ENCODE measurements around the gene LY6G5B. TPM values are rescaled to one million over a fixed set of nuclear protein-coding genes. Genes with fewer than 3 reads are reported as not detected.

LY6G5B gene, protein sequence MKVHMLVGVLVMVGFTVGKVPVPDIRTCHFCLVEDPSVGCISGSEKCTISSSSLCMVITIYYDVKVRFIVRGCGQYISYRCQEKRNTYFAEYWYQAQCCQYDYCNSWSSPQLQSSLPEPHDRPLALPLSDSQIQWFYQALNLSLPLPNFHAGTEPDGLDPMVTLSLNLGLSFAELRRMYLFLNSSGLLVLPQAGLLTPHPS
- total RNA-seq: 2.8 TPM
- long read RNA-seq: 0 reads

DNA sequence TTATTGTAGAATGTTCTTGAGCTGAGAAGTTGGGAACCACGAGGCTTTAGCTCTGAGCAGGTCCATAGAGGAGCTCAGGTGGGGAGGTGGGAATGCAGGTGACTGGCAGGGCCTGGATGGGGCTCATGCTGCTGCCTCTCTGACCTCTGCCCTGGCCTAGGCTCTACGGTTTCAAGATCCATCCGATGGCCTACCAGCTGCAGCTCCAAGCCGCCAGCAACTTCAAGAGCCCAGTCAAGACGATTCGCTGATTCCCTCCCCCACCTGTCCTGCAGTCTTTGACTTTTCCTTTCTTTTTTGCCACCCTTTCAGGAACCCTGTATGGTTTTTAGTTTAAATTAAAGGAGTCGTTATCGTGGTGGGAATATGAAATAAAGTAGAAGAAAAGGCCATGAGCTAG is at the start of gene LY6G5B:
Gene LY6G5B, plus strand, starts transcription at position 301 of the 400 bp plus-strand sequence. CDS start 975 bp downstream, outside the sequence.
- intact Hi-C loops (cut with DNase I): no loop called here
- no peak for DNase-seq
- no peak for ATAC-seq (ENCODE audit: poor library complexity)

DNA sequence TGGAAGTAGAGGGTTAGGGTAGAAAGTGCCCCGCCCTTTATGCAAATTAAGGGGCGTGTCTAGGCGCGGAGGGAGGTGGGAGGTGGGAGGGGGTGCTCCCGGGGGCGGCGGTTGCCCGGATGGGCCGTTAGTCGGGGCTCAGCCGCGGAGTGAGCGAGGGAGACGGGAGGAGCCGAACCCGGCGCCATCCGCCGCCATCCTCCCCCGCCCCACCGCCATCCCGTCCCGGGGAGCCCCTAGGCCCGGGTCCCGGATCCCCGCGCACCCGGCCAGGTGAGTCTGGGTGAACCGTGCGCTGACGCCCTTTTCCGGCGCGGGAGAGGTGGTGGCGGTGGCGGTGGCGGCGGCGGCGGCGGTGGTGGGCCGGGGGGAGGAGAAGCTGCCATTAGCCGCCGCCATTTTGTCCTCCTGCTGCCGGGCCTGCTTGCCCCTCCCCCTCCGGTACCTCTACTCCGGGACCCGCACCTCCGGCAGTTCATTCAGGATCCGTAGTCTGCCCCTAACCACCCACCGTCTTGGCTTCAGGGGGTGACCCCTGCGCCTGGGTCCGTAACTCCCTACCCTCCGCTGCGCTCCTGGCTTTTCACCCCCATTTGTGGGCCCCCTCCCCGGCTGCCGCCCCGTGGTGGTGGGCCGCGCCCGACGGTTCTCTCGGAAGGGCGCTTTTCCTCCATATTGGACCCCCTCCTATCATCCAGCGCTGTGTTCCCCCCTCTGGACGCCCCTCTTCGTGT is 49.0 kb upstream of the LY6G5B start, which contains the start of gene PRRC2A:
Gene PRRC2A, plus strand, starts transcription at position 130 of the 734 bp plus-strand sequence. CDS start 2,075 bp downstream, outside the sequence.
- DNase-seq: no peak
- intact Hi-C loops (cut with DNase I): no loop called here

GRCh38 chr6:31621320-31621939 is 48.3 kb upstream of the LY6G5B start:
- intact Hi-C loops (cut with DNase I): no loop called here
- DNase-seq (no peak), ATAC-seq (ENCODE audit: poor library complexity) (no peak)

More for the DNA sequence above, 49.0 kb upstream of the LY6G5B start, which contains the start of gene PRRC2A:
- ATAC-seq (ENCODE audit: poor library complexity): peak; percentile 92

- ATAC-seq (ENCODE audit: poor library complexity) (no peak), DNase-seq (no peak)
- intact Hi-C loops (cut with DNase I): no loop called here
These were observed 47.8 kb upstream of the LY6G5B start for GRCh38 chr6:31621991-31622390.

DNA sequence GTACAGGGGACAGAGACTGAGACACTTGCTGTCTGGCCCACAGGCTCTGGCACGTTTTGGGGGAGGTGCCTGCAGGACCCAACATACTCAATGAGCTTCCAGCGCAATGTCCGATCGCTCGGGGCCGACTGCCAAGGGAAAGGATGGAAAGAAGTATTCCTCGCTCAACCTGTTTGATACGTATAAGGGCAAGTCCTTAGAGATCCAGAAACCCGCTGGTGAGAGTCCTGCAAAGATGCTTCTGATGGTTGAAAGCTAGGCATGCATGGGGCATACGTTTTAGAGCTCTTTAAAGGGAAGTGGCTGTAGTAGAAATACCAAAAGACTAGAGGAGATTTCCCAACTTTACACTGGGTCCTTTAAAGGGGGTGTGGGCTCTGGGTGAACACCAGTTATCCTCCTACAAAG is 47.1 kb upstream of the LY6G5B start:
- no peak for ATAC-seq (ENCODE audit: poor library complexity)
- intact Hi-C loops (cut with DNase I): no loop called here
- DNase-seq: no peak

DNA sequence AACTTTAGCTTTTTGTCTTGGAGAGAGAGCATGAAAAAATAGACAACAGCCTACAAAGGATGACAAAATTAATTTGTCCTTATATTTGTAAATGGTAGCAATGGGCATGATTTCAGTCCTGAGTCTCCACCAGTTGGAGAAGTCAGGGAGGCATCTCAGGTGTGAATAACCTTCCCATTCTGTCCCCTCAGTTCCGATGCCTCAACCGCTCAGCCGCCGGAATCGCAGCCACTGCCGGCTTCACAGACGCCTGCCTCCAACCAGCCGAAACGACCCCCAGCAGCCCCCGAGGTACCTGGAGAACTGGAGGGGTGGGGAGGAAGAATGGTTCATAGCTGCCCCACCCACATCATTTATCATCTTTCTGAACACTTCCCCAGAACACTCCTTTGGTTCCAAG is 45.7 kb upstream of the LY6G5B start:
- intact Hi-C loops (cut with DNase I): no loop called here
- no peak for ATAC-seq (ENCODE audit: poor library complexity)
- no peak for DNase-seq

- no peak for DNase-seq
- intact Hi-C loops (cut with DNase I): no loop called here
- ATAC-seq (ENCODE audit: poor library complexity): no peak
These were observed 42.8 kb upstream of the LY6G5B start for GRCh38 chr6:31626952-31627351.

DNA sequence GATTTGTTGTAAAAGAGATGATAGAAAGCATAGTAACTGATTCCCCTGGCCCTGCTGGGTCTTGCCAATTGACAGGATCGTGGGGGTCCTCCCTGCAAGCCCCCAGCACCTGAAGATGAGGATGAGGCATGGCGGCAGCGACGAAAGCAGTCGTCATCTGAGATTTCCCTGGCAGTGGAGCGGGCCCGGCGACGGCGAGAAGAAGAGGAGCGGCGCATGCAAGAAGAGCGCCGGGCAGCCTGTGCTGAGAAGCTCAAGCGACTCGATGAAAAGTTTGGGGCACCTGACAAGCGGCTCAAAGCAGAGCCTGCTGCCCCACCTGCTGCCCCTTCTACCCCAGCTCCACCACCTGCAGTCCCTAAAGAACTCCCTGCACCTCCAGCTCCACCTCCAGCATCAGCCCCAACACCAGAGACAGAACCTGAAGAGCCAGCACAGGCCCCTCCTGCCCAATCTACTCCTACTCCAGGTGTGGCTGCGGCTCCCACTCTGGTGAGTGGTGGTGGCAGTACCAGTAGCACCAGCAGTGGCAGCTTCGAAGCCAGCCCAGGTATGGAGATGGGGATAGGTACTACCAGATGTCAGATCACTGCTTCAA is 42.0 kb upstream of the LY6G5B start:
- ATAC-seq (ENCODE audit: poor library complexity) (no peak), DNase-seq (no peak)
- intact Hi-C loops (cut with DNase I): no loop called here

DNA sequence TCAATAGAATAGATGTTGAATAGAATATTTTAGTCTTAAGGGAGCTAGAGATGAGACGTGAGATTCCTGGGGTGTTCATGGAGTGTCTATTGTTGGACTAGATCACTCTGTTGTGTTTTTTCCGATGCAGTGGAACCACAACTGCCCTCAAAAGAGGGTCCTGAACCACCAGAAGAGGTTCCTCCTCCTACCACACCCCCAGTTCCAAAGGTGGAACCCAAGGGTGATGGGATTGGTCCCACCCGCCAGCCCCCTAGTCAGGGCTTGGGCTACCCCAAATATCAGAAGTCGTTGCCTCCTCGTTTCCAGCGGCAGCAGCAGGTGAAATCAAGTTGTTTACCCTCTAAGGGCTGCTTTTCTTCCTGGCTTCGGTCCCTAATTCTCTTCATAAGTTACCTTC is 40.8 kb upstream of the LY6G5B start:
- DNase-seq: no peak
- intact Hi-C loops (cut with DNase I): no loop called here
- no peak for ATAC-seq (ENCODE audit: poor library complexity)

DNA sequence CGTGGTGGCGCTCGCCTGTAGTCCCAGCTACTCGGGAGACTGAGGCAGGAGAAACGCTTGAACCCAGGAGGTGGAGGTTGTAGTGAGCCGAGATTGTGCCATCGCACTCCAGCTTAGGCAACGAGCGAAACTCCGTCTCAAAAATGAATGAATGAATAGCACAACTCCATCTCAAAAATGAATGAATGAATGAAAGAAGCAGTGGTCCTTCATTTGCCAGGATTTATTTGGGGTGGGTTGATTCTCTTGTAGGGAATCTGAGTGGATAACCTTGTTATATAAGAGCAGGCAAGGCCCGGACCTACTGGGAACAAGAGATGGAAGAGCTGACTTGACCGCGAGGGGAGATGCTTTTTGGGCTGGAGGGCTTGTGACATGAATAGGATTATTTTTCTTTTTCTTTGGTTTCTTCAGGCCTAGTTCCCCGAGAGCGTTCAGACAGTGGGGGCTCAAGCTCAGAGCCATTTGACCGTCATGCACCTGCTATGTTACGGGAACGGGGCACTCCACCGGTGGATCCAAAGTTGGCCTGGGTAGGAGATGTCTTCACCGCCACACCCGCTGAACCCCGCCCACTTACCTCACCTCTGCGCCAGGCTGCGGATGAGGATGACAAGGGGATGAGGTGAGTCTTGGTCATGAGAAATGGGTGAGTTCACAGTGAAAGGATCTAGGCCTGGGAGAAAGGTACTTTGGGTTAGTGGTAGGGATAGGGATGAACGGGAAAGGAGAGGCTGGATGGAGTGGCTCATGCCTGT is 39.4 kb upstream of the LY6G5B start:
- ATAC-seq (ENCODE audit: poor library complexity) (no peak), DNase-seq (no peak)
- intact Hi-C loops (cut with DNase I): no loop called here

DNA sequence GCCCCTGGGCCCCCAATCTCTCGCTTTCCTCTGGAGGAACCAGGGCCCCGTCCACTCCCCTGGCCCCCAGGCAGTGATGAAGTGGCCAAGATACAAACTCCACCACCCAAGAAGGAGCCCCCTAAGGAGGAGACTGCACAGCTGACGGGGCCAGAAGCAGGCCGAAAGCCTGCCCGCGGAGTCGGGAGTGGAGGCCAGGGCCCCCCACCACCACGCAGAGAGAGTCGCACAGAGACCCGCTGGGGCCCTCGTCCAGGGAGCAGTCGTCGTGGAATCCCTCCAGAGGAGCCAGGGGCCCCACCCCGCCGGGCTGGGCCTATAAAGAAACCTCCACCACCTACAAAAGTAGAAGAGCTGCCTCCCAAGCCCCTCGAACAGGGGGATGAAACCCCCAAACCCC is 38.6 kb upstream of the LY6G5B start:
- intact Hi-C loops (cut with DNase I): no loop called here
- DNase-seq: no peak
- ATAC-seq (ENCODE audit: poor library complexity): no peak

DNA sequence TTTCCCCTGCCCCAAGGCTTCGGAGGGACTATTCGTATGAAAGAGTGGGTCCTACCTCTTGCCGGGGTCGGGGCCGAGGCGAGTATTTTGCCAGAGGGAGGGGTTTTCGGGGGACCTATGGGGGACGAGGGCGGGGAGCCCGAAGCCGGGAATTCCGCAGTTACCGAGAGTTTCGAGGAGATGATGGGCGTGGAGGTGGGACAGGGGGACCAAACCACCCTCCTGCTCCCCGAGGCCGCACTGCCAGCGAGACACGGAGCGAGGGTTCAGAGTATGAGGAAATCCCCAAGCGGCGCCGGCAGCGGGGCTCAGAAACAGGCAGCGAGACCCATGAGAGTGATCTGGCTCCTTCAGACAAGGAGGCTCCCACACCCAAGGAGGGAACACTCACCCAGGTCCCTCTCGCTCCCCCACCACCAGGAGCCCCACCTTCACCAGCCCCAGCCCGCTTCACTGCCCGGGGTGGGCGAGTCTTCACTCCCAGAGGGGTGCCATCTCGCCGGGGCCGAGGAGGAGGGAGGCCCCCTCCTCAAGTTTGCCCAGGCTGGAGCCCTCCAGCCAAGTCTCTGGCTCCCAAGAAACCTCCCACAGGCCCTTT is 38.0 kb upstream of the LY6G5B start:
- peak; percentile 4 for ATAC-seq (ENCODE audit: poor library complexity)
- no peak for DNase-seq
- intact Hi-C loops (cut with DNase I): no loop called here

- intact Hi-C loops (cut with DNase I): no loop called here
- DNase-seq (no peak), ATAC-seq (ENCODE audit: poor library complexity) (peak; percentile 9)
These were observed 37.4 kb upstream of the LY6G5B start for GRCh38 chr6:31632279-31632946.

DNA sequence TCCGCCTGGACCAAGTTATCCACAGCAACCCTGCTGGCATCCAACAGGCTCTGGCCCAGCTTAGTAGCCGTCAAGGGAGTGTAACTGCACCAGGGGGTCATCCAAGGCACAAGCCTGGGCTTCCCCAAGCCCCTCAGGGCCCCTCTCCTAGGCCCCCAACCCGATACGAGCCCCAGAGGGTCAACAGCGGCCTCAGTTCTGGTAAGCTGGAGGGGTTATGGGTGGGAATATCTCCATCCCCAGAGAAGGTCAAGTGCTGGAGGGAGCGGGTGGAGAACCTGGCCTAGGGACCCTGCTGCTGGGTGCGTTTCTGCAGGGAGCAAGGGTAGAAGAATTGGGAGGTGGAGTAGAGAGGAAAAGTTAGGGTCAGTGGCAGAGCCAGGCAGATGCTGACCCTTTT is 36.3 kb upstream of the LY6G5B start:
- DNase-seq (no peak), ATAC-seq (ENCODE audit: poor library complexity) (no peak)
- intact Hi-C loops (cut with DNase I): no loop called here

DNA sequence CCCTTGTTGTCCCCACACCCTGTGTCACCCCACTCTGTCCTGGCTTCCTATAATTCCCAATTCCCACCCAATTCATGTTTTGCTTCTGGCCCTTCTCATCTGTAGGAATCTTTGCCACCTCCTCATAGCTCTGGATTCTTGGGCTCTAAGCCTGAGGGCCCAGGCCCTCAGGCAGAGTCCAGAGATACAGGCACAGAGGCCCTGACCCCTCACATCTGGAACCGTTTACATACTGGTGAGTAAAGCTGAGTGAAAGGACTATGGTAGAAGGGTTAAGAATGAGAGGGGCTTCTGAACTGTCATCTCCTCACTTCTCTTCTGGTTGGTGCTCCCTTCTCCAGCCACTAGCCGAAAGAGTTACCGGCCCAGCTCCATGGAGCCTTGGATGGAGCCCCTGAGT is 35.6 kb upstream of the LY6G5B start:
- ATAC-seq (ENCODE audit: poor library complexity) (no peak), DNase-seq (no peak)
- intact Hi-C loops (cut with DNase I): no loop called here

DNA sequence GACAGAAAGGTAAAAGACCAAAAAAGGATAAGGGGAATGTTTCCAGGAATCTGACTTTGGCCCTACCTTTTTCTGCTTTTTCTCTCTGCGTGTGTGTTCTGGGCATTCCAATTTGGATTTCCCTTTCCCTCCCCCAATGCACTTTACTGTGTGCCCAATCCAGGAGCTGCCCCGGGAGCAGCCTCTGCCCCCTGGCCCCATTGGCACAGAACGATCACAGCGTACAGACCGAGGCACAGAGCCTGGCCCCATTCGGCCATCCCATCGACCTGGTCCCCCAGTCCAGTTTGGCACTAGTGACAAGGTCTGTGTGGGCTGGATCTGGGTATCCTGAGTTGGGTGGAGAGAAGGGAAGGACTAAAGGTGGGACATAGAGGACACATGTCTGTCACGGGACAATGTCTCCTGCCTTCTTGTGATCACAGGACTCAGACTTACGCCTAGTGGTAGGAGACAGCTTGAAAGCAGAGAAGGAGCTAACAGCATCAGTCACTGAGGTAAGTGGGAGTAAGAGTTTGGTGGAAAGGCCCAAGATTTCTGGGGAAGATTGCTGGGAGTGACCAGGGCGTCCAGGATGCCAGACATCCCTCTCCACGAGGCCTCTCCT is 34.7 kb upstream of the LY6G5B start:
- ATAC-seq (ENCODE audit: poor library complexity) (no peak), DNase-seq (no peak)
- intact Hi-C loops (cut with DNase I): no loop called here

DNA sequence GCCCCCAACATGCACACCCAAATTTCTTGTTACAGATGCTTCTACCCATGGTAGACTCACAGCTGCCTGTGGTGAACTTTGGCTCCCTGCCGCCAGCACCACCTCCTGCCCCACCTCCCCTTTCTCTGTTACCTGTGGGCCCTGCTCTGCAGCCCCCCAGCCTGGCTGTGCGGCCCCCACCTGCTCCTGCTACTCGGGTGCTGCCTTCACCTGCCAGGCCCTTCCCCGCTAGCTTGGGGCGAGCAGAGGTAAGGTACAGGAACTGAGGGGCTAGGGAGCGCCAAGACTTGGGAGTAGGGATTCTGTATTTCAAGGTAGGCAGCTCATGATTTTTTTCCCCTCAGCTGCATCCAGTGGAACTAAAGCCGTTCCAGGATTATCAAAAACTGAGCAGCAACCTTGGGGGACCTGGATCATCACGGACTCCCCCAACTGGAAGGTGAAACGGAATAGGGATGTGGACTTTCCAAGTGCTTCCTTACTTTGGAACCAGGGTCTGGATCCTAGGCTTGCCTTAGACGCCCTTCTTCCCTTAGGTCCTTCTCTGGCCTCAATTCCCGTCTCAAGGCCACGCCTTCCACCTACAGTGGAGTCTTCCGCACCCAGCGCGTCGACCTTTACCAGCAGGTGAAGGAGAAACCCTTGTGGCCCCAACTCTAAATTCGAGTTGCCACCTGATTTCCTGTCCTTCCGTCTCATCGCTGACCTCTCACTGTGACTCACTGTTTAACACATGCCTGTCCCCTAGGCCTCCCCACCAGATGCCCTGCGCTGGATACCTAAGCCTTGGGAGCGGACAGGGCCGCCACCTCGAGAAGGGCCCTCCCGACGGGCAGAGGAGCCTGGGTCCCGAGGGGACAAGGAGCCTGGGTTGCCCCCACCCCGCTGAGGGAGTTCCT is 32.8 kb upstream of the LY6G5B start:
- intact Hi-C loops (cut with DNase I): no loop called here
- DNase-seq (no peak), ATAC-seq (ENCODE audit: poor library complexity) (no peak)

Measured in Right ventricle myocardium superior (tissue), 1 donor.